Suppressor macrophage (primary cell): ENCODE results near the gene ALS2CL.

Source experiments
- DNase-seq, 4 experiments: peaks; one replicate each; pipeline ENCODE4 v3.0.0-alpha.2; 2020 to 2022

Gene ALS2CL

GRCh38 chr3:46716461-46717441 lies 23.3 kb upstream of the ALS2CL start:
- no peak for DNase-seq

GRCh38 chr3:46715507-46716175 lies 22.2 kb upstream of the ALS2CL start:
- no peak for DNase-seq

- no peak for DNase-seq
These were observed 21.4 kb upstream of the ALS2CL start for GRCh38 chr3:46714728-46715506.

- no peak for DNase-seq
These were observed 20.5 kb upstream of the ALS2CL start for GRCh38 chr3:46713898-46714552.

- no peak for DNase-seq
These were observed 19.8 kb upstream of the ALS2CL start for GRCh38 chr3:46713050-46713897.

GRCh38 chr3:46712191-46713049 lies 18.9 kb upstream of the ALS2CL start:
- no peak for DNase-seq

- no peak for DNase-seq
These were observed 18.3 kb upstream of the ALS2CL start for GRCh38 chr3:46711760-46712159.

- peak; percentile 29 to 73 (median 60) for DNase-seq
These were observed 17.8 kb upstream of the ALS2CL start for GRCh38 chr3:46711305-46711704.

- no peak for DNase-seq
These were observed 17.3 kb upstream of the ALS2CL start for GRCh38 chr3:46710671-46711295.

GRCh38 chr3:46710229-46710628 lies 16.8 kb upstream of the ALS2CL start:
- DNase-seq = no peak

- DNase-seq = no peak
These were observed 16.2 kb upstream of the ALS2CL start for GRCh38 chr3:46709721-46710120.

GRCh38 chr3:46709157-46709654 lies 15.7 kb upstream of the ALS2CL start:
- no peak for DNase-seq

GRCh38 chr3:46708401-46709156 lies 15.1 kb upstream of the ALS2CL start:
- DNase-seq = no peak

- no peak for DNase-seq
These were observed 14.1 kb upstream of the ALS2CL start for GRCh38 chr3:46707601-46708011.

GRCh38 chr3:46706771-46707582 lies 13.5 kb upstream of the ALS2CL start:
- DNase-seq = no peak

- DNase-seq = no peak
These were observed 12.5 kb upstream of the ALS2CL start for GRCh38 chr3:46705751-46706552.

- peak; percentile 79 to 84 (median 83) for DNase-seq
These were observed 11.6 kb upstream of the ALS2CL start for GRCh38 chr3:46705022-46705530.
